Measurements from ENCODE around the gene PUS7L. TPM values are rescaled to one million over a fixed set of nuclear protein-coding genes. Genes with fewer than 3 reads are reported as not detected.
A peak's percentile ranks its signal among the peaks of the same experiment; 100 is the strongest.

The PUS7L gene
- polyA plus RNA-seq, 1 of the 3 experiments (the other 2 are of a cell fraction) = 1.8 TPM

- Histone ChIP-seq H3F3A (replicated peaks; ENCODE audit: insufficient read depth) (peaks cover 3% of the 10 kb centered on the region), H2AFZ (ENCODE audit: low read depth) (peak overlapping the region; percentile 91), H3K4me1 (ENCODE audit: control insufficient read depth in 1 of 2, insufficient read depth in 2 of 2, low read depth in 1 of 2, low read length in 1 of 2) (peaks cover 0 to 11% of the 10 kb centered on the region in 2 experiments; a peak in 2 of 4 replicates), H3K9me2 (no peaks in the 10 kb centered on the region), H3K79me2 (ENCODE audit: insufficient read depth) (peaks cover 43% of the 10 kb centered on the region), H3K4me3 (ENCODE audit: low read depth in 2 of 2, low read length in 1 of 2) (peak overlapping the region; percentile 94 to 96), H4K20me1 (ENCODE audit: insufficient read depth) (peaks cover 18% of the 10 kb centered on the region), H3K27ac (ENCODE audit: low read depth in 2 of 2, low read length in 1 of 2) (peak overlapping the region; percentile 95 to 98), H3K9me3 (no peaks in the 10 kb centered on the region), H3K36me3 (replicated peaks in 1 of 2; ENCODE audit: control insufficient read depth in 1 of 2, insufficient read depth in 2 of 2, low read length in 1 of 2) (peaks cover 25 to 27% of the 10 kb centered on the region in 2 experiments), H3K4me2 (peak overlapping the region; percentile 76), H3K27me3 (ENCODE audit: insufficient read depth) (no peaks in the 10 kb centered on the region), H3K9ac (peak overlapping the region; percentile 93)
- WGBS (ENCODE audit: low lambda C conversion rate) = 1% methylated on average over 3 of the region's 3 CpGs
- peak; percentile 14 for DNase-seq
- ChIA-PET CTCF (interaction anchor here (1.4 to 2.7 kb wide), 6 partner anchors 8 to 76 kb away, joined by 5 to 22 read pairs (median 10); no protein-coding TSS in a partner anchor), POLR2A (interaction anchor here (0.8 to 2.5 kb wide), 4 partner anchors 11 to 76 kb away, joined by 3 to 16 read pairs (median 3); partner anchors contain the start of gene TMEM117)
- TF ChIP-seq, protein P1, sequence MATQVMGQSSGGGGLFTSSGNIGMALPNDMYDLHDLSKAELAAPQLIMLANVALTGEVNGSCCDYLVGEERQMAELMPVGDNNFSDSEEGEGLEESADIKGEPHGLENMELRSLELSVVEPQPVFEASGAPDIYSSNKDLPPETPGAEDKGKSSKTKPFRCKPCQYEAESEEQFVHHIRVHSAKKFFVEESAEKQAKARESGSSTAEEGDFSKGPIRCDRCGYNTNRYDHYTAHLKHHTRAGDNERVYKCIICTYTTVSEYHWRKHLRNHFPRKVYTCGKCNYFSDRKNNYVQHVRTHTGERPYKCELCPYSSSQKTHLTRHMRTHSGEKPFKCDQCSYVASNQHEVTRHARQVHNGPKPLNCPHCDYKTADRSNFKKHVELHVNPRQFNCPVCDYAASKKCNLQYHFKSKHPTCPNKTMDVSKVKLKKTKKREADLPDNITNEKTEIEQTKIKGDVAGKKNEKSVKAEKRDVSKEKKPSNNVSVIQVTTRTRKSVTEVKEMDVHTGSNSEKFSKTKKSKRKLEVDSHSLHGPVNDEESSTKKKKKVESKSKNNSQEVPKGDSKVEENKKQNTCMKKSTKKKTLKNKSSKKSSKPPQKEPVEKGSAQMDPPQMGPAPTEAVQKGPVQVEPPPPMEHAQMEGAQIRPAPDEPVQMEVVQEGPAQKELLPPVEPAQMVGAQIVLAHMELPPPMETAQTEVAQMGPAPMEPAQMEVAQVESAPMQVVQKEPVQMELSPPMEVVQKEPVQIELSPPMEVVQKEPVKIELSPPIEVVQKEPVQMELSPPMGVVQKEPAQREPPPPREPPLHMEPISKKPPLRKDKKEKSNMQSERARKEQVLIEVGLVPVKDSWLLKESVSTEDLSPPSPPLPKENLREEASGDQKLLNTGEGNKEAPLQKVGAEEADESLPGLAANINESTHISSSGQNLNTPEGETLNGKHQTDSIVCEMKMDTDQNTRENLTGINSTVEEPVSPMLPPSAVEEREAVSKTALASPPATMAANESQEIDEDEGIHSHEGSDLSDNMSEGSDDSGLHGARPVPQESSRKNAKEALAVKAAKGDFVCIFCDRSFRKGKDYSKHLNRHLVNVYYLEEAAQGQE (IDR thresholded peaks at IDR 0.05; ENCODE audit: low read depth, low read length) = no peak
- TF ChIP-seq JUND (IDR thresholded peaks at IDR 0.05) = no peak
- no peak for TF ChIP-seq USF1 (IDR thresholded peaks at IDR 0.05; ENCODE audit: borderline replicate concordance, low read depth)
- no peak for TF ChIP-seq RXRA (IDR thresholded peaks at IDR 0.05; ENCODE audit: borderline replicate concordance, low read depth)
- TF ChIP-seq CTCF (IDR thresholded peaks at IDR 0.05) = no peak
- TF ChIP-seq SIN3A (IDR thresholded peaks at IDR 0.05; ENCODE audit: borderline replicate concordance, low read depth, low read length) = no peak
- no peak for TF ChIP-seq EP300 (IDR thresholded peaks at IDR 0.05; ENCODE audit: borderline replicate concordance in 1 of 2, low read depth in 1 of 2, low read length in 1 of 2)
- no peak for TF ChIP-seq FOXJ3 (CRISPR knock-in tag; IDR thresholded peaks at IDR 0.05)
- no peak for TF ChIP-seq RAD21 (IDR thresholded peaks at IDR 0.05; ENCODE audit: low read length)
- TF ChIP-seq NFIC (IDR thresholded peaks at IDR 0.05; ENCODE audit: borderline replicate concordance) = no peak
- no peak for TF ChIP-seq TEAD4 (IDR thresholded peaks at IDR 0.05; ENCODE audit: borderline replicate concordance, insufficient read depth)
- TF ChIP-seq, protein P2, sequence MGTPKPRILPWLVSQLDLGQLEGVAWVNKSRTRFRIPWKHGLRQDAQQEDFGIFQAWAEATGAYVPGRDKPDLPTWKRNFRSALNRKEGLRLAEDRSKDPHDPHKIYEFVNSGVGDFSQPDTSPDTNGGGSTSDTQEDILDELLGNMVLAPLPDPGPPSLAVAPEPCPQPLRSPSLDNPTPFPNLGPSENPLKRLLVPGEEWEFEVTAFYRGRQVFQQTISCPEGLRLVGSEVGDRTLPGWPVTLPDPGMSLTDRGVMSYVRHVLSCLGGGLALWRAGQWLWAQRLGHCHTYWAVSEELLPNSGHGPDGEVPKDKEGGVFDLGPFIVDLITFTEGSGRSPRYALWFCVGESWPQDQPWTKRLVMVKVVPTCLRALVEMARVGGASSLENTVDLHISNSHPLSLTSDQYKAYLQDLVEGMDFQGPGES (IDR thresholded peaks at IDR 0.05; ENCODE audit: low read depth, low read length) = no peak
These were observed 48.1 kb upstream of the PUS7L start for GRCh38 chr12:43806737-43807072.
